Fibroblast of villous mesenchyme (primary cell): ENCODE measurements around the gene MDM4. TPM values are rescaled to one million over a fixed set of nuclear protein-coding genes. Genes with fewer than 3 reads are reported as not detected.
A peak's percentile ranks its signal among the peaks of the same experiment; 100 is the strongest.
"Not testable (repeated sequence)": the region's sequence is repeated elsewhere in the genome, so short reads cannot be mapped to it uniquely, and the experiment has no call there.

Experiments used
- DNase-seq: peaks from one replicate; pipeline ENCODE4 v3.0.0-alpha.2; 2010; ENCODE audit warnings: low read depth
- H3K4me3 ChIP-seq: 2 replicates; pipeline ENCODE4 v1.5.1; 2011; ENCODE audit warnings: low read depth, mild to moderate bottlenecking, low read length
- CTCF ChIP-seq: IDR thresholded peaks from 2 replicates; pipeline ENCODE4 v1.5.1; 2012; ENCODE audit warnings: low read depth, mild to moderate bottlenecking, low read length; ENCODE audit not compliant: insufficient read depth
- total RNA-seq: library from RNA; depleted of rRNA; stranded (reverse); fragments of >200 nt; gene quantifications from 2 replicates; pipeline ENCODE4 v1.2.3, GENCODE V29; 2012

Gene MDM4
- total RNA-seq, 1 donor = 32.4 TPM

GRCh38 chr1:204520834-204521709 is 4.9 kb downstream of the MDM4 start:
- DNase-seq = peak; percentile 81
- no peak overlapping the region for H3K4me3 ChIP-seq
- no peak for TF ChIP-seq CTCF

GRCh38 chr1:204521941-204522521 is 5.8 kb downstream of the MDM4 start:
- H3K4me3 ChIP-seq, DNase-seq: not testable (repeated sequence)

GRCh38 chr1:204523605-204524215 is 7.5 kb downstream of the MDM4 start:
- no peak for DNase-seq
- no peak for TF ChIP-seq CTCF
- no peak overlapping the region for H3K4me3 ChIP-seq

GRCh38 chr1:204524986-204525385 is 8.8 kb downstream of the MDM4 start:
- no peak for TF ChIP-seq CTCF
- DNase-seq = no peak
- no peak overlapping the region for H3K4me3 ChIP-seq

GRCh38 chr1:204528241-204528640 is 12.0 kb downstream of the MDM4 start:
- no peak for DNase-seq
- TF ChIP-seq CTCF = no peak
- no peak overlapping the region for H3K4me3 ChIP-seq

GRCh38 chr1:204528677-204529076 is 12.5 kb downstream of the MDM4 start:
- no peak for TF ChIP-seq CTCF
- no peak overlapping the region for H3K4me3 ChIP-seq
- no peak for DNase-seq

- H3K4me3 ChIP-seq = no peak overlapping the region
- DNase-seq = no peak
- no peak for TF ChIP-seq CTCF
These were observed 13.2 kb downstream of the MDM4 start for GRCh38 chr1:204529371-204529895.
